Keratinocyte (primary cell): Measurements from ENCODE around the gene WDR17. TPM values are rescaled to one million over a fixed set of nuclear protein-coding genes. Genes with fewer than 3 reads are reported as not detected.
"Not testable (repeated sequence)": the region's sequence is repeated elsewhere in the genome, so short reads cannot be mapped to it uniquely, and the experiment has no call there.

ENCODE experiments used
- DNase-seq: peaks from one replicate; pipeline ENCODE4 v3.0.0-alpha.2; 2011; ENCODE audit warnings: low read depth, missing footprints, low spot score
- FAIRE-seq: peaks from 2 replicates; lab custom pipeline; 2011; peaks lifted over from hg19 to GRCh38; lab: Jason Lieb, UNC
- H2AFZ ChIP-seq: 2 replicates; pipeline ENCODE4 v1.6.0; 2012; ENCODE audit warnings: low read length, control low read depth, inconsistent platforms; ENCODE audit not compliant: control insufficient read depth
- H3K27ac ChIP-seq: 2 replicates; pipeline ENCODE4 v1.5.1; 2011; ENCODE audit warnings: low read length; ENCODE audit not compliant: control insufficient read depth, insufficient read depth
- H3K27me3 ChIP-seq: 3 replicates; pipeline ENCODE4 v1.6.0; 2011; ENCODE audit warnings: low read length; ENCODE audit not compliant: control insufficient read depth, insufficient read depth; ENCODE audit errors: extremely low read depth
- H3K36me3 ChIP-seq, 2 experiments: 2 replicates in 1 of 2; 3 replicates in 1 of 2; pipeline ENCODE4 v1.5.1; 2011; ENCODE audit warnings: low read length in 2 of 2, mild to moderate bottlenecking in 1 of 2; ENCODE audit not compliant: control insufficient read depth in 2 of 2, insufficient read depth in 2 of 2; ENCODE audit errors: extremely low read depth in 1 of 2
- H3K4me1 ChIP-seq: 3 replicates; pipeline ENCODE4 v1.5.1; 2011; ENCODE audit warnings: low read length; ENCODE audit not compliant: control insufficient read depth, insufficient read depth; ENCODE audit errors: extremely low read depth
- H3K4me2 ChIP-seq: 3 replicates; pipeline ENCODE4 v1.6.0; 2011; ENCODE audit warnings: low read depth, low read length; ENCODE audit not compliant: control insufficient read depth, insufficient read depth; ENCODE audit errors: extremely low read depth
- H3K4me3 ChIP-seq, 3 experiments: fragments of 200-600 bp in 1 of 3; sonication (generic) in 1 of 3; 2 replicates in 2 of 3; 3 replicates in 1 of 3; pipeline ENCODE4 v1.5.1; 2011 to 2016; ENCODE audit warnings: low read length in 3 of 3, mild to moderate bottlenecking in 3 of 3, control low read depth in 2 of 3, inconsistent platforms in 1 of 3, low read depth in 1 of 3, mixed read lengths in 1 of 3, mixed run types in 1 of 3, moderate library complexity in 1 of 3; ENCODE audit not compliant: control insufficient read depth in 2 of 3, insufficient read depth in 2 of 3; ENCODE audit errors: extremely low read depth in 1 of 3
- H3K79me2 ChIP-seq: 2 replicates; pipeline ENCODE4 v1.6.0; 2012; ENCODE audit warnings: low read length; ENCODE audit not compliant: control insufficient read depth, insufficient read depth
- H3K9ac ChIP-seq: 3 replicates; pipeline ENCODE4 v1.6.0; 2011; ENCODE audit warnings: low read length; ENCODE audit not compliant: control insufficient read depth, insufficient read depth; ENCODE audit errors: extremely low read depth
- H3K9me1 ChIP-seq: 3 replicates; pipeline ENCODE4 v1.6.0; 2011; ENCODE audit warnings: low read length; ENCODE audit not compliant: control insufficient read depth, insufficient read depth; ENCODE audit errors: extremely low read depth
- H3K9me3 ChIP-seq: 2 replicates; pipeline ENCODE4 v1.5.1; 2012; ENCODE audit warnings: low read depth, low read length; ENCODE audit not compliant: control insufficient read depth
- H4K20me1 ChIP-seq: 3 replicates; pipeline ENCODE4 v1.6.0; 2011; ENCODE audit warnings: low read length; ENCODE audit not compliant: control insufficient read depth, insufficient read depth; ENCODE audit errors: extremely low read depth
- EZH2 ChIP-seq: IDR thresholded peaks from one replicate; pipeline ENCODE4 v1.6.1; 2012; ENCODE audit warnings: inconsistent platforms, mild to moderate bottlenecking, low read length, moderate library complexity
- dilution Hi-C: fragments of 300-500 bp; cut with MboI; formaldehyde crosslinking; loops from one replicate; pipeline ENCODE4 v1.7.0; 2020; ENCODE audit warnings: low sequenced_read_pairs; ENCODE audit not compliant: extremely low pct_ligation_motif_present
- polyA plus RNA-seq, 5 experiments: library from polyadenylated mRNA; depleted of rRNA in 3 of 5; stranded (reverse) in 3 of 5; stranded (forward) in 1 of 5; unstranded in 1 of 5; fragments of >200 nt; gene quantifications; 1 replicate in 1 of 5; 2 replicates in 3 of 5; 3 replicates in 1 of 5; pipeline versions ENCODE4 v1.2.1 to v1.2.3, GENCODE V29; 2011 to 2012; ENCODE audit warnings: missing spikeins in 2 of 5, low read depth in 1 of 5, low replicate concordance in 1 of 5
- TF ChIP-seq, protein P1 (sequence below), 3 experiments: IDR thresholded peaks in 1 of 3; conservative IDR thresholded peaks in 1 of 3; optimal IDR thresholded peaks in 1 of 3; 2 replicates in 2 of 3; 3 replicates in 1 of 3; pipeline versions ENCODE3 to v1.5.1; 2011; ENCODE audit warnings: low read length in 3 of 3, mild to moderate bottlenecking in 3 of 3, moderate library complexity in 2 of 3, control low read depth in 1 of 3, inconsistent platforms in 1 of 3; ENCODE audit not compliant: insufficient read depth in 2 of 3; ENCODE audit errors: extremely low read depth in 1 of 3

The WDR17 gene
- polyA plus RNA-seq, 1 donor (not counting 4 experiments of a cell fraction or from before 2014, with no cell fraction given), result 1.1 TPM

DNA sequence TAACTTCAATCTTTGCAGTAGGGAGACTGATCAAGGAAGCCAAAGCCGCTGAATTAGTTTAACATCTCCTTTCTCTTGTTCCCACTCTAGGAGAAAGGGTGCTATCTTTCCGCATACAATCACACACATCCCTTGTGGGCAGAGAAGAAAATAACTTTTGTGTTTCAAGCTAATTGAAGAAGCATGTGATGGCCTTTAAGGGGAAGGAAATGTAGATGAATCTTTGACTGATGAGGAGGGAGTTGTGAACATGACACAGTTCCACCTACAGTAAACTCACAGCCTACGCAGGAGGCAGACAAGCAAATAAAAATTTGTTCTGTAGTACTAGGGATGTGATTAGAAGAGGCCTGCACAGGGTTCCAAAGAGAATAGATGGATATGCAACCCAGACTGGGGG is 144.5 kb downstream of the WDR17 start:
- Histone ChIP-seq H3K9ac (no peak overlapping the region), H3K9me3 (no peaks in the 10 kb centered on the region), H2AFZ (no peak overlapping the region), H3K27me3 (peaks cover 11% of the 10 kb centered on the region), H3K27ac (no peak overlapping the region), H3K4me3 (no peak overlapping the region), H3K9me1 (no peaks in the 10 kb centered on the region), H3K4me1 (no peaks in the 10 kb centered on the region), H4K20me1 (no peaks in the 10 kb centered on the region), H3K79me2 (no peaks in the 10 kb centered on the region), H3K36me3 (no peaks in the 10 kb centered on the region), H3K4me2 (no peak overlapping the region)
- no peak for DNase-seq
- FAIRE-seq, result no peak
- TF ChIP-seq, protein P1, sequence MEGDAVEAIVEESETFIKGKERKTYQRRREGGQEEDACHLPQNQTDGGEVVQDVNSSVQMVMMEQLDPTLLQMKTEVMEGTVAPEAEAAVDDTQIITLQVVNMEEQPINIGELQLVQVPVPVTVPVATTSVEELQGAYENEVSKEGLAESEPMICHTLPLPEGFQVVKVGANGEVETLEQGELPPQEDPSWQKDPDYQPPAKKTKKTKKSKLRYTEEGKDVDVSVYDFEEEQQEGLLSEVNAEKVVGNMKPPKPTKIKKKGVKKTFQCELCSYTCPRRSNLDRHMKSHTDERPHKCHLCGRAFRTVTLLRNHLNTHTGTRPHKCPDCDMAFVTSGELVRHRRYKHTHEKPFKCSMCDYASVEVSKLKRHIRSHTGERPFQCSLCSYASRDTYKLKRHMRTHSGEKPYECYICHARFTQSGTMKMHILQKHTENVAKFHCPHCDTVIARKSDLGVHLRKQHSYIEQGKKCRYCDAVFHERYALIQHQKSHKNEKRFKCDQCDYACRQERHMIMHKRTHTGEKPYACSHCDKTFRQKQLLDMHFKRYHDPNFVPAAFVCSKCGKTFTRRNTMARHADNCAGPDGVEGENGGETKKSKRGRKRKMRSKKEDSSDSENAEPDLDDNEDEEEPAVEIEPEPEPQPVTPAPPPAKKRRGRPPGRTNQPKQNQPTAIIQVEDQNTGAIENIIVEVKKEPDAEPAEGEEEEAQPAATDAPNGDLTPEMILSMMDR (optimal IDR thresholded peaks at IDR 0.05 in 1 of 3, IDR thresholded peaks at IDR 0.05 in 1 of 3, conservative IDR thresholded peaks at IDR 0.05 in 1 of 3; ENCODE audit: extremely low read depth in 1 of 3, insufficient read depth in 2 of 3, low read length in 3 of 3), result no peak
- TF ChIP-seq EZH2, result no peak
- dilution Hi-C loops, result no loop called here

DNA sequence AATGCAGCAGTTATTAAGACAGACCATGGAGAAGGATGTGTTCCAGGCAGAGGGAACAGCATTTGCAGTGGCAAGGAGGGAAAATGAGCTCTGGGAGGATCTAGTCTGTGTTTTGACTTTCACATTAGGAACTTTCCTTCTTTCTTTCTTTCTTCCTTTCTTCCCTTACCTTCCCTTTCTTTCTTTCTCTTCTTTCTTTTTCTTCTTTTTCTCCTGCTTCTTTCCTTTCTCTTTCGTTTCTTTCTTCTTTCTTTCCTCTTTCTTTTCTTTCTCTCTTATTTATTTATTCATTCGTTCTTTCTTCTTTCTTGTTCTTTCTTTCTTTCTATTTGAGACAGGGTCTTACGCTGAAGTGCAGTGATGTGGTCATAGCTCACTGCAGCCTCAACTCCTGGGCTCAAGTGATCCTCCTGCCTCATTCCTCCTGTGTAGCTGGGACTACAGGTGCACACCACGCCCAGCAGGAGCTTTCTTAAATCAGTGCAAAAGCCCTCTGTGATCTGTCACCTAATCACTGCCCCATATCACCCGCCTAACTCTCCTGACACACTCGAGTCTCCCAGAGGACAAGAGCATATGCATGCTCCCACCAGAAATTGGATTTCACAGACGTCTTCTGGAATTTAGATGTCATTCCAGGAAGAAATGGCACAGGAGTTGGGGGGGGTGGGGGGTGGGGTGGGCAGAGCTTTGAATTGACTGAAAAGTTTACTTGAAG is 145.1 kb downstream of the WDR17 start:
- Histone ChIP-seq H3K36me3 (no peaks in the 10 kb centered on the region), H3K79me2 (no peaks in the 10 kb centered on the region), H3K27me3 (peaks cover 11% of the 10 kb centered on the region), H3K27ac (no peak overlapping the region), H3K9me1 (no peaks in the 10 kb centered on the region), H2AFZ (no peak overlapping the region), H4K20me1 (no peaks in the 10 kb centered on the region), H3K4me3 (no peak overlapping the region), H3K4me2 (no peak overlapping the region), H3K4me1 (no peaks in the 10 kb centered on the region), H3K9ac (no peak overlapping the region), H3K9me3 (no peaks in the 10 kb centered on the region)
- FAIRE-seq (no peak), DNase-seq (no peak)
- TF ChIP-seq, protein P1 (optimal IDR thresholded peaks at IDR 0.05 in 1 of 3, IDR thresholded peaks at IDR 0.05 in 1 of 3, conservative IDR thresholded peaks at IDR 0.05 in 1 of 3; ENCODE audit: extremely low read depth in 1 of 3, insufficient read depth in 2 of 3, low read length in 3 of 3), result no peak
- TF ChIP-seq EZH2, result no peak
- dilution Hi-C loops, result no loop called here

DNA sequence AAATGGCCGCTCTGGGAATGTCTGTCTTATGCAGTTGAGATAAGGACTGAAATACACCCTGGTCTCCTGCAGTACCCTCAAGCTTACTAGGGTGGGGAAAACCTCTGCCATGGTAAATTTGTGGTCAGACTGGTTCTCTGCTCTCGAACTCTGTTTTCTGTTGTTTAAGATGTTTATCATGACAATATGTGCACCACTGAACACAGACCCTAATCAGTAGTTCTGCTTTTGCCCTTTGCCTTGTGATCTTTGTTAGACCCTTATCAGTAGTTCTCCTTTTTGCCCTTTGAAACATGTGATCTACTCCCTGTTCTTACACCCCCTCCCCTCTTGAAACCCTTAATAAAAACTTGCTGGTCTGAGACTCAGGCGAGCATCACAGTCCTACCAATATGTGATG is 146.7 kb downstream of the WDR17 start:
- H3K79me2 ChIP-seq, dilution Hi-C loops, H3K4me1 ChIP-seq, DNase-seq, H4K20me1 ChIP-seq, H3K4me2 ChIP-seq, H3K9me1 ChIP-seq, H3K36me3 ChIP-seq, H3K27ac ChIP-seq, H2AFZ ChIP-seq, H3K27me3 ChIP-seq, H3K9ac ChIP-seq, FAIRE-seq, H3K9me3 ChIP-seq, H3K4me3 ChIP-seq: not testable (repeated sequence)
